HepG2 (cell line): Measurements from ENCODE around the gene TANGO2.

Experiments
- CTCF ChIP-seq: sonication (generic); formaldehyde crosslinking; IDR thresholded peaks from 2 replicates; pipeline ENCODE4 v1.5.0; 2020; ENCODE audit warnings: mild to moderate bottlenecking, missing genetic modification reagents, moderate library complexity
- NFRKB ChIP-seq: fragments of 450-650 bp; IDR thresholded peaks from 2 replicates; pipeline ENCODE4 v1.6.1; 2017
- POLR2A ChIP-seq, 2 experiments: IDR thresholded peaks; 2 replicates each; pipeline ENCODE4 v1.6.1; 2011; ENCODE audit warnings: low read depth in 2 of 2, low read length in 2 of 2, mild to moderate bottlenecking in 1 of 2, moderate library complexity in 1 of 2; ENCODE audit not compliant: insufficient read depth in 1 of 2
- PREB ChIP-seq: sonication (generic); formaldehyde crosslinking; IDR thresholded peaks from 2 replicates; pipeline ENCODE4 v1.4.0; 2020; ENCODE audit warnings: missing genetic modification reagents
- RAD21 ChIP-seq: fragments of 450-650 bp; formaldehyde crosslinking; IDR thresholded peaks from 2 replicates; pipeline ENCODE4 v1.5.0; 2020; ENCODE audit warnings: mild to moderate bottlenecking
- RXRA ChIP-seq: sonication (generic); formaldehyde crosslinking; IDR thresholded peaks from 2 replicates; pipeline ENCODE4 v1.5.1; 2020; ENCODE audit warnings: missing genetic modification reagents
- SNRNP70 ChIP-seq: fragments of 200-400 bp; formaldehyde crosslinking; IDR thresholded peaks from 2 replicates; pipeline ENCODE4 v1.6.1; 2017; ENCODE audit warnings: mild to moderate bottlenecking, low read depth, low read length, moderate library complexity
- ZBTB8A ChIP-seq: sonication (generic); formaldehyde crosslinking; IDR thresholded peaks from 2 replicates; pipeline ENCODE4 v1.4.0; 2020; ENCODE audit warnings: mild to moderate bottlenecking, low read depth, missing genetic modification reagents, borderline replicate concordance

GRCh38 chr22:20009582-20010306, 11.2 kb upstream of the TANGO2 start:
- TF ChIP-seq PREB (CRISPR knock-in tag), result no peak
- no peak for TF ChIP-seq ZBTB8A
- no peak for TF ChIP-seq POLR2A (IDR thresholded peaks at IDR 0.05; ENCODE audit: insufficient read depth in 1 of 2, low read depth in 2 of 2, low read length in 2 of 2)
- TF ChIP-seq RAD21 (CRISPR knock-in tag), result no peak
- TF ChIP-seq RXRA (CRISPR knock-in tag), result no peak
- no peak for TF ChIP-seq CTCF (CRISPR knock-in tag)
- TF ChIP-seq SNRNP70, result no peak
- no peak for TF ChIP-seq NFRKB
